NCI-H345 treated with DMSO at 0.1 percent for 48 hours (cell line): ENCODE measurements around the gene EXOSC2.

Experiments used
- DNase-seq: peaks from one replicate; lab custom pipeline; 2025; ENCODE audit not compliant: unreplicated experiment; lab: John Stamatoyannopoulos, UW

EXOSC2 gene, protein sequence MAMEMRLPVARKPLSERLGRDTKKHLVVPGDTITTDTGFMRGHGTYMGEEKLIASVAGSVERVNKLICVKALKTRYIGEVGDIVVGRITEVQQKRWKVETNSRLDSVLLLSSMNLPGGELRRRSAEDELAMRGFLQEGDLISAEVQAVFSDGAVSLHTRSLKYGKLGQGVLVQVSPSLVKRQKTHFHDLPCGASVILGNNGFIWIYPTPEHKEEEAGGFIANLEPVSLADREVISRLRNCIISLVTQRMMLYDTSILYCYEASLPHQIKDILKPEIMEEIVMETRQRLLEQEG

DNA sequence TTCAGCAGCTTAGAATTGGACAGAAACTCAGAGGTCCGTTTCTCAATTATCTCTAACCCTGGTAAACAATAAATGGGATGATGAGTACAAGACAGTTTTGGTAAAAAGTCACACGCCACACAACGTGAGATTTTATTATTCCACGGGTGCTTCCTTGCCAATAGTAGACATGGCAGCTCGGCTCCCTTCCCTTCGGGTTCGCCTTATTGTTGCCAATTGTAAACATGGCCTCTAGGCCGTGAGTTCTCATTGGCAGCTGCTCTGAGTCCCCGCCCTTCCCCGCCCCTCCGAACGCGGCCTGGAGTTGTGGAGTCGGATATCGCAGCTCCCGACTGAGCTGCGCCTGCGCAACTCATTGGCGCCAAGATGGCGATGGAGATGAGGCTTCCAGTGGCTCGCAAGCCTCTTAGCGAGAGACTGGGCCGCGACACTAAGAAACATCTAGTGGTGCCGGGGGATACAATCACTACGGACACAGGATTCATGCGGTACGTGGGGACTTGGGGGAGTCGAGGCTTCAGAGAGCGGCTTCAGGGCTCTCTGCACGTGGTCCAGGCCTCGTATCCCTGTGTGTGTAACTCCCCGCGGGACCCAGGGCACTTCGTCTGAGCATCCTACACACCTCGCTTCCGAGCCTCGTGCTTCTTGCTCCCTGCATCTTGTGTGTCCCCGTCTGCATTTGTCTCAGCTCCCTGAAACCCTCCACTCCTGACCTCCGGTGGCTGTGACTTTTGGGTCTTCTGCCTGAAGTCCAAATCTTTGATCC, at the start of gene EXOSC2:
EXOSC2 (plus strand) TSS at position 355 of the 766 bp plus-strand sequence; CDS start at position 367, 12 bp downstream.
- peak; percentile 95 for DNase-seq

- no peak for DNase-seq
Measured at GRCh38 chr9:130651221-130651620, 42.4 kb upstream of the EXOSC2 start.

DNA sequence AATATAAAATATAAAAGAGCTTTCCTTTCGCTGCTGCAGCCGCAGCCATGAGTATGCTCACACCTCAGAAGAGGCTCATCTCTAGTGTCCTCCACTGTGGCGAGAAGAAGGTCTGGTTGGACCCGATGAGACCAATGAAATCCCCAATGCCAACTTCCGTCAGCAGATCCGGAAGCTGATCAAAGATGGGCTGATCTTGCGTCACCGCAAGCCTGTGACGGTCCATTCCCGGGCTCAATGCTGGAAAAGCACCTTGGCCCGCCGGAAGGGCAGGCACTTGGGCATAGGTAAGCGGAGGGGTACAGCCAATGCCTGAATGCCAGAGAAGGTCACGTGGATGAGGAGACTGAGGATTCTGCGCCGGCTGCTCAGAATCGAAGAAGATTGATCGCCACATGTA, 41.8 kb upstream of the EXOSC2 start:
- no peak for DNase-seq

DNA sequence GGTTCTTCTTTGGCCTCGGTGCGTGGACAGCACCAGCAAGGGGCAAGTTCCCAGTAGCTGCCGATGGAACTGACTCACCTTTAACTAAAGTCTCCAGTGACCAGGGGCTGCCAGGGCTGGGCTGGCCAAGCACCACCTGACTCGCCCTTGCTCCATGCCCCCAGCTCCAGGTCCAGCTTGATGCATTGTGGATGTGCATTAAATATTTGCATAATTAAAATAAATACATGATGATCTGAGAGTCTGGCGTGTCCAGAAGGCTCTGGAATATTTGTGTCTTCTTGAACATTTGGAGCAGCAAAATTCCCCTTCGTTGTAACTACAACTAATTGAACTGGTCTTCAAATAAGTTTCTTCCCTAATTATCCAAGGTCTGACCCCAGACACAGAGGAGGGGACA, 38.7 kb upstream of the EXOSC2 start:
- no peak for DNase-seq

GRCh38 chr9:130658893-130659698, 34.5 kb upstream of the EXOSC2 start:
- DNase-seq: no peak

- no peak for DNase-seq
Measured at GRCh38 chr9:130659699-130660248, 33.8 kb upstream of the EXOSC2 start.

GRCh38 chr9:130660326-130660682, 33.3 kb upstream of the EXOSC2 start:
- DNase-seq: no peak

DNA sequence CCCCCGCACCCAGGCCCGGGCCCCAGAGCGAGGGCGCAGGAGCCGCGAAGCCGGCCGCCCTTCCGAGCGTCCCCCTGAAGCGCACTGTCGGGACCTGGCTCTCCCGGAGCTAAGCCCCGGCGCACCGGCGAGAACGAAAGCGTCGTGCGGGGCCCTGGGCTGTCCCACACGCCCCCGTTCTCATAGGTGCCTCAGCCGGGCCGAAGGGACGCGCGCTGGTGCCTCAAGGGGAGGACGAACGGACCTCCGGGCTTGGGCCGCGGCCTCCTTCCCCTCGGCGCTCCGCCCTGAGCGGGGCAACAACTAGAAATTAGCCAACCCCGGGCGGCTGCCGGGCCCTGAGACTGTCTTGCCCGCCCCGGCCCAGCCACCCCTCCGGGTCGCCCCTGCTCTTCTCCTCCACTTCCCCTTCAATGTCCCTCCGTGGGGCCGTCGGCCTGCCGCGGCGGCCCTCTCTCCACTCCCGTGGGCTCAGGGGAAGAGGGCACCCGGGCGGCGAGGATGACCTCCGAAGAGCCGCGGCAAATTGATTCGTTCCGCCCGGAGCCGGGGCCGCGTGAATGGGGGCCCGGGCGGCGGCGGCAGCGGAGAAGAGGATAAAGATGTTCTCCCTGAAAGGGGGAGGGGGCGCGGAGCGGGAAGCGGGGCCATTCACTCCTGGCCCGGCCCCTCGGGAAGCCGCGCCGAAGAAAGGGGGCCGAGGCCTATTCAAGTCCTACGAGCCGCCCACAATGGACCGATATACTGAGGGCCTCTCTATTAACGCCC, 32.7 kb upstream of the EXOSC2 start:
- no peak for DNase-seq

DNA sequence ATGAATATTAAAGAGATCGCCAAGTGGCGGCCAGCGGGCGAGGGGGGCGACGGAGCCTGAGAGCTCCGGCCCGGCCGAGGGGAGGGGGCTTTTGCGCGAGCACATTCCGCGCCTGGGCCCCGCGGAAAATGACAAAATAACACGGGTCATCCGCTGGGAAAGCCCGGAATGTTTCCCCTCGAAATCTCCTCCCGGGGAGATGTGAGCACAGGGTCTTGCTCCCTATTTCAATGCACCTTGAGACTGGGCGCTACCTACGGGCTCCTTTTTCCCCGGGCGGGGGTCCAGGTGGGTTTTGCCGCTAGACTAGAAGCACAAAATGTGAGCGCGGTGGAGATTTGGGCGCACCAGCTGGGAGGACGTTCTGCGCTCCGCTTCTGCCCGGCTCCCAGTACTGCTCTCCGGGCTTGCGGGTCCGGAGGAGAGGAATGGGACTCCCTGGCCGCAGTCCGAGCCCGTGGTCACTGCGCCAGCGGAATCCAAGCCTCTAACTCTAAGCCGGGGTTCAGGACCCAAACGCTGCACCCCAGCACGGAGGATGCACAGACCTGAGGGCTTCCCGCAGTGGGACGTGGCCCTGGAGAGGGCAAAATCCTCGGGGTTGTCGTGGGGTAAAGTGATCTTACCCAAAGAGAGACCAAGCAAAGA, 32.0 kb upstream of the EXOSC2 start:
- no peak for DNase-seq

DNA sequence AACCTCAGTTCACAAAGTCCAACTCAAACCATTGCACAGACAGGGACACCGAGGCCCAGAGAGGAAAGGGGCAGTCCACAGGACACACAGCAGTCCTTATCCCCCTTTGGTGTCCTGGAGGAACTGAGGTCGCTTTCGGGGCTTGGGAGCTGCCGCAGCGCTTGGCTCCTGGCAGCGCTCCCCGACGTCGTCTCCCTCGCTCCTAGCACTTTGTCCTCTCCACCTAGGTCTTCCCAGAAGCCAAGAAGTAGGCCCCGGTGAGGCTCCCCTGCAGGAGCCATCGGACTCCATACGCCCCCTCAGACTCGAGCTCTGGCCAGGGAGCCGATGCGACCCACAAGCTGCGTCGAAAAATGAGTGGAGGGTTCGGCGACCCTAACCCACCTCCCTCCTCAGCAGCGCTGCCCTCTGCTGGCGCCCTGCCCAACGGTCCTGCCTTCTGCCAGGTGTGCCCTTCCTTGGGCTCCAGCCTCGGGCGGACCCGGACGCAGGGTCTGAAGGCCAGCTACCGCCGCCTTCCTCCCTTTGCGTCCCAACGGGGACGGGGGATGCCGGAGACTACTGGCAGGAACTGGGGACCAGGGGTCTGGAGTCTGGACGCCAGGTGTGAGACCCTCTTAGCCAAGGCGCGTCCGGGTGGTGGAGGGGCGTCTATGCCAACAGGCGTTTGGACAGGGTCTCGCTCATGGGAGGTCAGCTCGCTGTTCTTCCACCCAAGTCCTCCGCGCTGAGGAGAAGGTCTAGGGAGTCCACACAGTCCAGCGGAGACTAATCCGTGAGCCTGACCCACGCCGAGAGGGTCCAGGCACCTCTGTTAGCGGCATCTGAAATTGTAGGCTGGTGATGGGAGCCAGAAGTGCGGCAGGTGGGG, 31.2 kb upstream of the EXOSC2 start:
- no peak for DNase-seq

GRCh38 chr9:130662970-130663257, 30.7 kb upstream of the EXOSC2 start:
- no peak for DNase-seq

GRCh38 chr9:130663258-130663976, 30.2 kb upstream of the EXOSC2 start:
- DNase-seq: no peak

DNA sequence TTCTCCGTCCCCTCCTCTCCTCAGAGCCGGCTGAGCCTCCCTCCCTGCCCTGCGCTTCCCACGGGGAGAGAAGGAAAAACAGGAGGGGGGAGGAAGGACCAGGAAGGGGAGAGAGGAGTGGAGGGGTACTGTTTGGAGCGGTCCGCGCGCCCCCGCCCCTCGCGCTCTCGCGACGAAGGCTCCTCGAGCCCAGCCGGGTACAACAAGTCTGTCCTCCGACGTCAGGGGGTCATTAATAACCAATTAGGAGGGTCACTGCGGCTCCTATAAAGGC, 29.7 kb upstream of the EXOSC2 start:
- no peak for DNase-seq

GRCh38 chr9:130664251-130665028, 29.1 kb upstream of the EXOSC2 start, which contains the start of gene PRDM12:
Gene PRDM12 (plus strand): TSS chr9:130664594. CDS start chr9:130664654, 60 bp downstream.
- no peak for DNase-seq

- no peak for DNase-seq
Measured at GRCh38 chr9:130665029-130665430, 28.6 kb upstream of the EXOSC2 start.

- DNase-seq: no peak
Measured at GRCh38 chr9:130665431-130666392, 27.9 kb upstream of the EXOSC2 start.
